Epithelial cell of proximal tubule (primary cell): ENCODE data around the gene DTNA. TPM values are rescaled to one million over a fixed set of nuclear protein-coding genes. Genes with fewer than 3 reads are reported as not detected.

Experiments
- DNase-seq: peaks from one replicate; pipeline ENCODE4 v3.0.0-alpha.2; 2011; ENCODE audit warnings: low read depth
- H3K4me3 ChIP-seq: 2 replicates; pipeline ENCODE4 v1.5.1; 2011; ENCODE audit warnings: low read depth, mild to moderate bottlenecking, low read length
- total RNA-seq: library from RNA; depleted of rRNA; stranded (reverse); fragments of >200 nt; gene quantifications from 2 replicates; pipeline ENCODE4 v1.2.3, GENCODE V29; 2015
- TF ChIP-seq, protein P1 (sequence below): conservative IDR thresholded peaks from 2 replicates; pipeline ENCODE4 v1.5.1; 2012; ENCODE audit warnings: low read depth, mild to moderate bottlenecking, low read length

The DTNA gene
- total RNA-seq, 1 donor from 2014 or later: 15.2 TPM

DNA sequence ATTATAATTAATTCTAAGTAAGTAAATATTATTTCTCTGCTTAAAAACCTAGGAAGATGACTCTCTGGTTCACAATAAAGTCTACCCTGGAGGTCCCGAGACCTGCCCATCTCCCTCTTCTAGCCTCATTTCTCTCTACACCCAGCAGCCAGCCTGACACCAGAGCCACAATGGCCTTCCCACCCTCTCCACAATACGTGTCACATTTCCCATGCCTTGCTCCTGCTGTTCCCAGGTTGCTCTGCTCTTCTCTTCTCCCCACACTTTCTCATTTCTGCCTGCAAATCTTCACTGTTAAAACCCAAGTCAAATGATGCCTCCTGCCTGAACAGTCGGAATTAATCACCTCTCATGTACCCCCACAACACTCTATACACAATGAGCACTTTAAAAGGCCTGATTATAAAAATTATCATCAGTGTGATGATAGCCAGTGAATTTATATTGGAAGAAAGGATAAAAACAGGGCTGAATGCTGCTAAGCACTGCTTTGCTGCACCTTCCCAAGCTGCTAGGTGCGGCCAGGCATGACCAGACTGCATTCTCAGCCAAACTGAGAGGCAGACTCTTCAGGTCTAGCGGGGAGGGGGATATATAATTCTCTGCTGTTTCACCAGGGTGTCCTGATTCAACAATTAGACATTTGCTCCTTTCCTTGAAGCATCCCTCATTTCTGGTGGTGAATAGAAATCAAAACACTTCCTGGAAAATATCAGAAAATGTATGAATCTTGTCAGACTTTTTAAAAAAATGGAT lies 160.6 kb downstream of the DTNA start:
- TF ChIP-seq, protein P1, sequence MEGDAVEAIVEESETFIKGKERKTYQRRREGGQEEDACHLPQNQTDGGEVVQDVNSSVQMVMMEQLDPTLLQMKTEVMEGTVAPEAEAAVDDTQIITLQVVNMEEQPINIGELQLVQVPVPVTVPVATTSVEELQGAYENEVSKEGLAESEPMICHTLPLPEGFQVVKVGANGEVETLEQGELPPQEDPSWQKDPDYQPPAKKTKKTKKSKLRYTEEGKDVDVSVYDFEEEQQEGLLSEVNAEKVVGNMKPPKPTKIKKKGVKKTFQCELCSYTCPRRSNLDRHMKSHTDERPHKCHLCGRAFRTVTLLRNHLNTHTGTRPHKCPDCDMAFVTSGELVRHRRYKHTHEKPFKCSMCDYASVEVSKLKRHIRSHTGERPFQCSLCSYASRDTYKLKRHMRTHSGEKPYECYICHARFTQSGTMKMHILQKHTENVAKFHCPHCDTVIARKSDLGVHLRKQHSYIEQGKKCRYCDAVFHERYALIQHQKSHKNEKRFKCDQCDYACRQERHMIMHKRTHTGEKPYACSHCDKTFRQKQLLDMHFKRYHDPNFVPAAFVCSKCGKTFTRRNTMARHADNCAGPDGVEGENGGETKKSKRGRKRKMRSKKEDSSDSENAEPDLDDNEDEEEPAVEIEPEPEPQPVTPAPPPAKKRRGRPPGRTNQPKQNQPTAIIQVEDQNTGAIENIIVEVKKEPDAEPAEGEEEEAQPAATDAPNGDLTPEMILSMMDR: no peak
- DNase-seq: no peak
- H3K4me3 ChIP-seq: no peak overlapping the region

DNA sequence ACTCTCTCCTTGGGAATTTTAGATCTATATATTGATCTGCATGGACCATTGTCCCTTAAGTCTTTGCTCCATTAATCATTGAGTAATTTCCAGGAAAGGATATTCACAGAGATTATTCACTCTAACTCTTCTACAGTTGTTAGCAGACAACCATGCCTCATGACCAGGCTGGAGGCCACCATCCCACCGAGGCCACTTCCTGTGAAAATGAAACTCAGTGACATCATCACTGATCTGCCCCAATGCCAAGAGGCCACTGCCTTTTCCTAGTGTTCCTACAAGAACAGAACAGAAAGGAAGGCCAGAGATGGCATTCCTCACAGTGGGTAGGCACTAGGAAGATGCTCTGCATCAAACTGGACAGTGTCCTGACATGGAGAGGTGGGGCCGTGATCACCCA lies 161.3 kb downstream of the DTNA start:
- H3K4me3 ChIP-seq: no peak overlapping the region
- DNase-seq: no peak

DNA sequence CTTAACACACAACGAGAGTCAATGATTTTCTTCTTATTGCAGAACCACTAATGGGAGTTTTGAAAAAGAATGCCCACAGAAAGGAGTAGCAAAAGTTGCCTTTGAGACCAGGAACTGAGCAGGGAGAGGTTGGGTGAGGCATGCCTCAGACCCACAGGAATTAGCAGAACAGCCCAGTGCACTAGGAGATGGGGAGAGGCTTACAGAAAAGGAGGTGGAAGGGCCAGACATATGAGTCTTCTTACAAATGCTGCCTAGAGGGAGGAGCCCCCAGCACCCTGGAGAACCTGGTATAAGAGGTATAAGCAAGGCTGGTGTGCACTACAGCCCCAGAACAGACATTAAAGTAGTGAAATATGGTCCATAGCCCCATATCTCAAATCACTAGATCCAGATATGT lies 162.0 kb downstream of the DTNA start:
- H3K4me3 ChIP-seq: no peak overlapping the region
- TF ChIP-seq, protein P1: no peak
- no peak for DNase-seq

More for the DNA sequence above, 161.3 kb downstream of the DTNA start:
- TF ChIP-seq, protein P1: no peak

DNA sequence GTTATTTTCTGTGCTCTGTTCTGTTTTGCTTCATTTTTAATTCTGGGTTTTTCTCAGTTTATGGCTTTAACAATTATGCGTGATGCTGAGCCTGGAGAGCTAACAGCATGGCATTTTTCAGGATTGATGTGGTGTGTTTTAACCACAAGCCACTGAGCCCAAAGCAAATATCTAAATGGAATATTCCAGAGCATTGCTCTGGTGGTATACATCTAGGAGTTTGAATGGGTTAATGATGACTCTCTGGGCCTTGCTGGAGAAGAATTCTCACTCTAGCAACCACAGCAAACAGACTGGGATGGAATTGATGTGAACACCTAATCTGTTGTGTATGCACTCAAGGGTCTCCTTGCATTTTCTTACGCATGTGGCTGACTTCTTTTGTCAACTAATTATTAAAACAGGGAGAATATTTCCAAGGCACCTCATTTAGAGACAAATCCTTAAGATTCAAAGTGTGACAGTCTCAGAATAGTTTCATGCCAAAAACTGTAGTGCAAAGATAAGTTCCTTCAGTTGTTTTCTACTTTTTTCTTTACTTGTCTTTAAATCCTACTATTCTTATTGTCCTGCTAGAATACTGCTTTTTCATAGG lies 164.0 kb downstream of the DTNA start:
- TF ChIP-seq, protein P1: no peak
- DNase-seq: no peak
- no peak overlapping the region for H3K4me3 ChIP-seq

DNA sequence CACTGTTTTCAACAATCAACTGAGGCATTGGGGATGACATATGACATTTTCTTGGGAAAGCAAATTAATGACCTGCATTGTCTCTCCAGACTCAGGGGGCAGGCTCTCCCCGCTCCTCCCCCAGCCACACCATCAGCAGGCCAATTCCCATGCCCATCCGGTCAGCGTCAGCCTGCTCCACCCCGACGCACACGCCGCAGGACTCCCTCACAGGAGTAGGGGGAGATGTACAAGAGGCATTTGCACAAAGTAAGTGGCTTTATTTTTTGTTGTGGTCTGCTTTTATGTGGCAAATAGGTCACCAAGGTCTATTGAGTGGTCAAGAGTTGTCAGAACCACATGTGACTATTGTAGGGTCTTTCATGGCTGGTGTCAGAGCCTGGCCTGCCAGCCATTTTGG lies 165.1 kb downstream of the DTNA start:
- TF ChIP-seq, protein P1: no peak
- H3K4me3 ChIP-seq: no peak overlapping the region
- no peak for DNase-seq

DNA sequence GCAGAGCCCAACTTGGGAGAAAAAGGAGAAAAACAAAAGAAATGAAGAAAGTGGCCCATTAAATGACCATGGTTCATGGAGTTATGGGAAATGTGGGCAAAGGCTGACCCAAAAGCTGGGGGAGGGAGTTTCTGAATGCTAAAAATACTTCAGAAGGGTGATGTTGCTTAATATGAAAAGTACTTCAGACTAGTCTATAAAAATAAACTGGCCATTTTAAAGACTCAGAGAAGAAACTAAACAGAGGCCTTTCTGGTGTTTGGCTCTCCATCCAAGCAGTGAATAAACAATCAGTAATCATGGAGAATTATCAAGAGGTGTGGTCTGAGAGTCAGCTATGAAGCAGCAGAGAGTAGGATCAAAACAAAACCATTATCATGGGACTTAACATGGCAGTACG lies 170.3 kb downstream of the DTNA start:
- no peak overlapping the region for H3K4me3 ChIP-seq
- TF ChIP-seq, protein P1: no peak
- DNase-seq: no peak
